Stomach (tissue), 4 donors: ENCODE measurements around the gene CHD5.

Experiments used
- POLR2A ChIP-seq, 4 donors: fragments of 450-650 bp; IDR thresholded peaks; one replicate each; pipeline ENCODE4 v1.6.1; 2016; ENCODE audit warnings: antibody characterized with exemption in 4 of 4, control low read depth in 2 of 4, mild to moderate bottlenecking in 1 of 4, moderate library complexity in 1 of 4
- TF ChIP-seq, protein P1 (sequence below), 7 experiments: fragments of 450-650 bp in 4 of 7; fragments of 200-600 bp in 3 of 7; sonication (generic) in 3 of 7; IDR thresholded peaks; one replicate each; pipeline ENCODE4 v1.5.1; 2016 to 2019; ENCODE audit warnings: antibody characterized with exemption in 7 of 7, control low read depth in 2 of 7, mild to moderate bottlenecking in 1 of 7

DNA sequence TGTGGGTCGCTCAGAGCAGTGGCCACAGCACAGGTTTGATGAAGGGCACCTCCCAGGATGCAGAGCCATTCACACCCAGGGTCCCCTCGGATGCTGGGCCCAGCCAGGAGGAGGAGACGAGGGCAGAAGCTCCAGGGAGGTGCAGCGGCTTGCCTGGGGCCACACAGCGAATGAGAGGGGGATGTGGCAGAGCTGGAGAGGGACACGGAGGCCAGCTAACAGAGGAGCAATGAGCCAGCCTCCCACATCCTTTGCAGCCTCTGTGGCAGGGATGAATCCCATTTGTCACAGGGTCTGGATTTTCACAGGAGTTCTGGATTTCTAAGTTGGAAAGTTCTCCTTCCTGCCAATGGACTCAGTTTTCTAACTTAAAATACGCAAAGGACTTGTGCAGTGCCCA, 35.9 kb downstream of the CHD5 start:
- TF ChIP-seq, protein P1, sequence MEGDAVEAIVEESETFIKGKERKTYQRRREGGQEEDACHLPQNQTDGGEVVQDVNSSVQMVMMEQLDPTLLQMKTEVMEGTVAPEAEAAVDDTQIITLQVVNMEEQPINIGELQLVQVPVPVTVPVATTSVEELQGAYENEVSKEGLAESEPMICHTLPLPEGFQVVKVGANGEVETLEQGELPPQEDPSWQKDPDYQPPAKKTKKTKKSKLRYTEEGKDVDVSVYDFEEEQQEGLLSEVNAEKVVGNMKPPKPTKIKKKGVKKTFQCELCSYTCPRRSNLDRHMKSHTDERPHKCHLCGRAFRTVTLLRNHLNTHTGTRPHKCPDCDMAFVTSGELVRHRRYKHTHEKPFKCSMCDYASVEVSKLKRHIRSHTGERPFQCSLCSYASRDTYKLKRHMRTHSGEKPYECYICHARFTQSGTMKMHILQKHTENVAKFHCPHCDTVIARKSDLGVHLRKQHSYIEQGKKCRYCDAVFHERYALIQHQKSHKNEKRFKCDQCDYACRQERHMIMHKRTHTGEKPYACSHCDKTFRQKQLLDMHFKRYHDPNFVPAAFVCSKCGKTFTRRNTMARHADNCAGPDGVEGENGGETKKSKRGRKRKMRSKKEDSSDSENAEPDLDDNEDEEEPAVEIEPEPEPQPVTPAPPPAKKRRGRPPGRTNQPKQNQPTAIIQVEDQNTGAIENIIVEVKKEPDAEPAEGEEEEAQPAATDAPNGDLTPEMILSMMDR (IDR thresholded peaks at IDR 0.05), result no peak
- TF ChIP-seq POLR2A (IDR thresholded peaks at IDR 0.05), result no peak
